ENCODE results near the gene CCT2. TPM values are rescaled to one million over a fixed set of nuclear protein-coding genes. Genes with fewer than 3 reads are reported as not detected.

The CCT2 gene
- total and polyA plus RNA-seq, 9 of the 15 experiments (the other 6 are each of a cell fraction or from before 2014, with no cell fraction given) = 341 to 738 (median 490) TPM

- TF ChIP-seq CLOCK (CRISPR knock-in tag; IDR thresholded peaks at IDR 0.05; ENCODE audit: borderline replicate concordance) (peak; percentile 50; the same call in 1 of the 2 replicates), CHAMP1 (IDR thresholded peaks at IDR 0.05) (peak; percentile 93), ILF3 (IDR thresholded peaks at IDR 0.05; ENCODE audit: borderline replicate concordance) (0 out of 2 replicates have a peak, but pooled peaks have one; percentile 45), ETV1 (tag; conservative IDR thresholded peaks at IDR 0.05; ENCODE audit: low read depth) (peak; percentile 56; the same call in 1 of the 2 replicates), ZNF79 (CRISPR knock-in tag; IDR thresholded peaks at IDR 0.05; ENCODE audit: low read depth) (no peak), ZNF224 (CRISPR knock-in tag; IDR thresholded peaks at IDR 0.05) (no peak), DACH1 (IDR thresholded peaks at IDR 0.05; ENCODE audit: partially characterized antibody) (peak; percentile 98), HMGN3 (IDR thresholded peaks at IDR 0.05; ENCODE audit: borderline replicate concordance, extremely low read depth, insufficient read length, low read depth, low read length) (peak; percentile 92), CHD2 (IDR thresholded peaks at IDR 0.05; ENCODE audit: low read depth, low read length) (0 out of 2 replicates have a peak, but pooled peaks have one; percentile 17), TRIM24 (IDR thresholded peaks at IDR 0.05) (peak; percentile 100), FOXK2 (conservative IDR thresholded peaks at IDR 0.05 in 1 of 2, IDR thresholded peaks at IDR 0.05 in 1 of 2; ENCODE audit: low read depth in 2 of 2) (peak in 1 of 2 experiments; percentile 76; a peak in 2 of 4 replicates), HIVEP1 (CRISPR knock-in tag; IDR thresholded peaks at IDR 0.05) (0 out of 2 replicates have a peak, but pooled peaks have one; percentile 7), ZNF766 (CRISPR knock-in tag; conservative IDR thresholded peaks at IDR 0.05) (peak; percentile 97), USF1 (CRISPR knock-in tag; IDR thresholded peaks at IDR 0.05) (peak; percentile 62), TAF9B (IDR thresholded peaks at IDR 0.05; ENCODE audit: partially characterized antibody) (peak; percentile 96), DPF2 (IDR thresholded peaks at IDR 0.05) (peak; percentile 97), ZBTB17 (CRISPR knock-in tag; IDR thresholded peaks at IDR 0.05) (peak; percentile 78), ATF7 (IDR thresholded peaks at IDR 0.05) (peak; percentile 73)
- TF ChIP-seq, protein P1, sequence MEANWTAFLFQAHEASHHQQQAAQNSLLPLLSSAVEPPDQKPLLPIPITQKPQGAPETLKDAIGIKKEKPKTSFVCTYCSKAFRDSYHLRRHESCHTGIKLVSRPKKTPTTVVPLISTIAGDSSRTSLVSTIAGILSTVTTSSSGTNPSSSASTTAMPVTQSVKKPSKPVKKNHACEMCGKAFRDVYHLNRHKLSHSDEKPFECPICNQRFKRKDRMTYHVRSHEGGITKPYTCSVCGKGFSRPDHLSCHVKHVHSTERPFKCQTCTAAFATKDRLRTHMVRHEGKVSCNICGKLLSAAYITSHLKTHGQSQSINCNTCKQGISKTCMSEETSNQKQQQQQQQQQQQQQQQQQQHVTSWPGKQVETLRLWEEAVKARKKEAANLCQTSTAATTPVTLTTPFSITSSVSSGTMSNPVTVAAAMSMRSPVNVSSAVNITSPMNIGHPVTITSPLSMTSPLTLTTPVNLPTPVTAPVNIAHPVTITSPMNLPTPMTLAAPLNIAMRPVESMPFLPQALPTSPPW (CRISPR knock-in tag; IDR thresholded peaks at IDR 0.05) = peak; percentile 85
- TF ChIP-seq, protein P2, sequence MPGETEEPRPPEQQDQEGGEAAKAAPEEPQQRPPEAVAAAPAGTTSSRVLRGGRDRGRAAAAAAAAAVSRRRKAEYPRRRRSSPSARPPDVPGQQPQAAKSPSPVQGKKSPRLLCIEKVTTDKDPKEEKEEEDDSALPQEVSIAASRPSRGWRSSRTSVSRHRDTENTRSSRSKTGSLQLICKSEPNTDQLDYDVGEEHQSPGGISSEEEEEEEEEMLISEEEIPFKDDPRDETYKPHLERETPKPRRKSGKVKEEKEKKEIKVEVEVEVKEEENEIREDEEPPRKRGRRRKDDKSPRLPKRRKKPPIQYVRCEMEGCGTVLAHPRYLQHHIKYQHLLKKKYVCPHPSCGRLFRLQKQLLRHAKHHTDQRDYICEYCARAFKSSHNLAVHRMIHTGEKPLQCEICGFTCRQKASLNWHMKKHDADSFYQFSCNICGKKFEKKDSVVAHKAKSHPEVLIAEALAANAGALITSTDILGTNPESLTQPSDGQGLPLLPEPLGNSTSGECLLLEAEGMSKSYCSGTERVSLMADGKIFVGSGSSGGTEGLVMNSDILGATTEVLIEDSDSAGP (CRISPR knock-in tag; IDR thresholded peaks at IDR 0.05) = no peak
Measured at GRCh38 chr12:69623970-69624369, 38.7 kb downstream of the CCT2 start (continued).
